BLaER1 treated with 17β-estradiol and CSF1 and Interleukin-3, amounts not matched to agents 10 nM and 100 nM (cell line): ENCODE data around the gene C6.
"Not testable (repeated sequence)": the region's sequence is repeated elsewhere in the genome, so short reads cannot be mapped to it uniquely, and the experiment has no call there.

Source experiments
- H3K27ac ChIP-seq, 11 experiments: shearing (Covaris generic); formaldehyde crosslinking; 2 replicates each; pipeline ENCODE4 v1.8.1; 2022
- H3K27me3 ChIP-seq, 11 experiments: shearing (Covaris generic); formaldehyde crosslinking; 2 replicates each; pipeline ENCODE4 v1.8.1; 2022
- H3K36me3 ChIP-seq, 11 experiments: shearing (Covaris generic); formaldehyde crosslinking; 2 replicates each; pipeline ENCODE4 v1.8.1; 2022
- H3K4me1 ChIP-seq, 10 experiments: shearing (Covaris generic); formaldehyde crosslinking; 2 replicates each; pipeline ENCODE4 v1.8.1; 2022
- H3K4me2 ChIP-seq, 11 experiments: shearing (Covaris generic); formaldehyde crosslinking; 2 replicates each; pipeline ENCODE4 v1.8.1; 2022
- H3K4me3 ChIP-seq, 10 experiments: shearing (Covaris generic); formaldehyde crosslinking; 2 replicates each; pipeline ENCODE4 v1.8.1; 2022
- H3K9ac ChIP-seq, 11 experiments: shearing (Covaris generic); formaldehyde crosslinking; 2 replicates each; pipeline ENCODE4 v1.8.1; 2022
- H3K9me3 ChIP-seq, 11 experiments: shearing (Covaris generic); formaldehyde crosslinking; replicated peaks in 1 of 11; 2 replicates each; pipeline ENCODE4 v1.8.1; 2022
- H4K20me1 ChIP-seq, 11 experiments: shearing (Covaris generic); formaldehyde crosslinking; 2 replicates each; pipeline ENCODE4 v1.8.1; 2022
- Cebpa-rat ChIP-seq, 11 experiments: shearing (Covaris generic); IDR thresholded peaks; 2 replicates each; pipeline ENCODE4 v1.8.1; 2022

The C6 gene

DNA sequence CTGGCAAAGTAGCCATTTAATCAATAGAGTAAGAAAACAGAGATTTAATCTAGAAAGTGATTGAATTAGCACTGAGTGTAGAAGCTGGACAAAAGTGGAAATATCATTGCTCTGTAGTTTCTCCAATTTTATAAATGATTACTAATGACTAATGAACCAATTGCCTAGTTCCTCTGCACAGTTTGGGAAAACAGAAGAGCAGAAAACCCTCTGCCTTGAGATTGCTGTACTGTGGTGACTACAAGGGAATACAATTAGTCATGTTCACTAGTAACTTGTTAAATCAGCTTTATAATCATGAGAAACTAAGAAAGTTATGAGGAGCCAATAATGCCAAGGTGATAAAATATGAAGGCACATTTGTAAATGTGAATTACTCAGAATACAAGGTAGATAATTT lies 21.1 kb upstream of the C6 start:
- Histone ChIP-seq H3K27me3 (no peaks in the 10 kb centered on the region), H3K27ac (no peak overlapping the region), H3K9ac (no peak overlapping the region), H3K4me1 (no peaks in the 10 kb centered on the region), H4K20me1 (no peaks in the 10 kb centered on the region), H3K4me2 (no peak overlapping the region), H3K36me3 (no peaks in the 10 kb centered on the region), H3K4me3 (no peak overlapping the region), H3K9me3 (peaks cover 10 to 25% (median 14%) of the 10 kb centered on the region in 11 experiments; a peak in 21 of 22 replicates)
- TF ChIP-seq Cebpa-rat (IDR thresholded peaks at IDR 0.05): no peak

DNA sequence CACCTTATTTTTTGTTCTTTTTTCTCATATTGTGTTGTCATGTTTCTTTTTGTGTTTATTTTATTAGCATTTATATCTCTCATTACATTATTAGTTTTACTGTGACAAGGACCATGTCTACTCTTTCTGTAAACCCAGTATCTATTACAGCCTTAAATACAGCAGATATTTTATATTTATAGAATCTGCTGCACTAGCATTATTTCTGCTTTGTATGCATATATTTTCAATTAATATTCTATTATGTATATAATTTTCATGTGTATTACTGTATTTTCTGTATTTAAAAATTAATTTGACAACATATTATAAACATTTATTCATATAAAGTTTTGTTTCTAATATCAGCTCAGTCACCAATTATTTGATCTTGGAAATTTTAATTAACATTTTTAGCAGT lies 19.5 kb upstream of the C6 start:
- Histone ChIP-seq H3K4me1 (no peaks in the 10 kb centered on the region), H3K27ac (no peak overlapping the region), H3K36me3 (no peaks in the 10 kb centered on the region), H3K9me3 (peaks cover 10 to 29% (median 14%) of the 10 kb centered on the region in 11 experiments; a peak in 21 of 22 replicates), H3K9ac (no peak overlapping the region), H3K27me3 (no peaks in the 10 kb centered on the region), H4K20me1 (no peaks in the 10 kb centered on the region), H3K4me2 (no peak overlapping the region), H3K4me3 (no peak overlapping the region)
- no peak for TF ChIP-seq Cebpa-rat (IDR thresholded peaks at IDR 0.05)

DNA sequence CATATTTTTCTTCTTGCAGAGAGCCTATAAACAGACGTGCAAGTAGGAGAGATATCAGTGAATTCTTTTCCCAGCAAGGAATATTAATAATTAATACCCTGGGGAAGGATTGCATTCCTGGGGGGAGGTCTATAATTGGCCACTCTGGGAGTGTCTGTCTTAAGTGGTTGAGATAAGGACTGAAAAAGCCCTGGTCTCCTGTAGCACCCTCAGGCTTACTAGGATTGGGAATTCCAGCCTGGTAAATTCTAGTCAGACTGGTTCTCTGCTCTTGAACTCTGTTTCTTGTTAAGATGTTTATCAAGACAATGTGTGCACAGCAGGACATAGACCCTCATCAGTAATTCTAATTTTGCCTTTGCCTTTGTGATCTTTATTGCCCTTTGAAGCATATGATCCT lies 16.9 kb upstream of the C6 start:
- not testable (repeated sequence) for H3K27me3 ChIP-seq, H3K4me1 ChIP-seq, H3K4me2 ChIP-seq, H3K4me3 ChIP-seq, H3K9ac ChIP-seq, H3K36me3 ChIP-seq, H3K27ac ChIP-seq, H4K20me1 ChIP-seq
- peaks cover 10 to 29% (median 14%) of the 10 kb centered on the region in 11 experiments; a peak in 21 of 22 replicates for H3K9me3 ChIP-seq

DNA sequence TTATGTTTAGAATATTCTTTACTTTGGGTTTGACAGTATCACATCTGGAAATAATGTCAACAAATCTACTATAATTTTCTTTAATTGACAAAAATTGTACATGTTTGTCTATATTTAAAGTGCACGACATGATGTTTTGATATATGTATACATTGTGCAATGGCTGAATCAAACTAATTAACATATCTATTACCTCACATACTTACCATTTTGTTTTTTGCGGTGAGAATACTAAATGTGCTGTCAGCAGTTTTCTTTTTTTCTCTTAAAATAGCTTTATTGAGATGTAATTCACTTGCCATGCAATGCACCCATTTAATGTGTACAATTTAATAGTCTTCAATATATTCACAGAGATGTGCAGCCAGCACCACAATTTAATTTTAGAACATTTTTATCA lies 10.6 kb upstream of the C6 start:
- no peaks in the 10 kb centered on the region; a peak in 1 of 22 replicates for H3K9me3 ChIP-seq
- H3K27ac ChIP-seq: no peak overlapping the region
- no peak overlapping the region for H3K4me3 ChIP-seq
- no peaks in the 10 kb centered on the region for H3K27me3 ChIP-seq
- H3K9ac ChIP-seq: no peak overlapping the region
- no peak for TF ChIP-seq Cebpa-rat (IDR thresholded peaks at IDR 0.05)
- H3K36me3 ChIP-seq: no peaks in the 10 kb centered on the region
- no peaks in the 10 kb centered on the region for H3K4me1 ChIP-seq
- H3K4me2 ChIP-seq: no peak overlapping the region
- H4K20me1 ChIP-seq: no peaks in the 10 kb centered on the region

DNA sequence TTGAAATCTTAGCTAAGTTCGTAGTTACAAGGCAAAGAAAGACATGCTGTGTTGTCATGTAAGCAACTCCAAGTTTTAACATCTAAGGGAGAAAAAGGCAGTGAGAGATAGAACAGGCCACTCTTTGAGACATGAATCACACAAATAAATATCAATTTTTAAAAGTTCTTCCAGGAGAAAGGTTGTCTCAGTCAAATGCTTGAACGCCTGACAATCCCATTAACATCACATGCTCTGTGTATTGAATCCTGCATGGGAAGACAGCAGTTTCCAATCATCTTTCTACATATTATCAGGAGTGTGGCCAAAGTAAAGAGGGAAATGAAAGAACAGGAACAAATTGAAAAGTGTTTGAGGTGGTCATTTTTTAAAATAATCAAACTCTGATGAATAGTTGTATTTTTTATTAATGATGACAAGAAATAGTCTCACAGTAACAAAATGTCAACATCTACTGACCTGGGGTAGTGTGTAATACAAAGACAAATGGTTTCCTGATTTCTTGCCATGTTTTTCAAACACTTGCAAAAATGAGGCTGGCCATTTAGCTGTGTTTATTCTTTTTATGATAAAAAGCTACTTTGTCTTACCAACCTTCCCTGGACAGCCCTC lies 6.4 kb upstream of the C6 start:
- Histone ChIP-seq H3K4me3 (no peak overlapping the region), H3K4me2 (no peak overlapping the region), H3K27me3 (no peaks in the 10 kb centered on the region), H3K4me1 (no peaks in the 10 kb centered on the region), H4K20me1 (no peaks in the 10 kb centered on the region), H3K36me3 (no peaks in the 10 kb centered on the region), H3K27ac (no peak overlapping the region), H3K9ac (no peak overlapping the region), H3K9me3 (no peaks in the 10 kb centered on the region)
- no peak for TF ChIP-seq Cebpa-rat (IDR thresholded peaks at IDR 0.05)

DNA sequence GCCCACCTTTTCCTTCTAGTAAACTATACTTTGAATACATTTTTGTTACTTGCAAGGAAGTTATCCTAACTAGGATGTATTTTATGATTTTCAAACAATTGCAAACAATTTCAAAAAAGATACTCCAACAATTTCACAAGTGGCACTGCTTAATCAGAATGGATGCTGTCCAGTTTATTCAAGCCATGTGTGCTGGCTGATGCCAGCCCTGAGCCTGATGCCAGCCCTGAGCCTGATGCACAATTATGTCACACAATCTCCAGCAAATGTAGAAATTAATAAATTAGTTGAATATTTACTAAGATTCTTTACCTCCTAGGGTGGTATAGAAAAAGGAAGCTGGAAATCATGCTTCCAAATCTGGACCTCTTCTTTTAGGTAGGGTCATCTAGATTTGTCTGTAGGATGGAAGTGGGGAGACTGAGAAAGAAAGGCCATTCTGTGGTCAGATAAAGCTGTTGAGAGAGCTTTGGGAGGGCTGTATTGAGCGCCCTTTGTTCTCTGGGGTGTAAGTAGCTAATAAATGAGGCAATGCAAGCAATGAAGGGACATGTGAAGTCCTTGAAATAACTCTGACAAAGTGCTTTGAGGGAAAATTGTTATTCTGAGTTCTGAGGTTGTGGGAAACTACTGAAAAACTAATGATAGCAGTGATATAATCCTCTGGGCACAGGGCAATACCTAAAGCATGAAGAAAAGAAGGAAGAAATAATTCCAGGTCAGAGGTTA lies 5.8 kb upstream of the C6 start:
- Histone ChIP-seq H3K4me2 (no peak overlapping the region), H4K20me1 (no peaks in the 10 kb centered on the region), H3K4me1 (no peaks in the 10 kb centered on the region), H3K9ac (no peak overlapping the region), H3K27ac (no peak overlapping the region), H3K27me3 (no peaks in the 10 kb centered on the region), H3K36me3 (no peaks in the 10 kb centered on the region), H3K4me3 (no peak overlapping the region), H3K9me3 (no peaks in the 10 kb centered on the region)
- no peak for TF ChIP-seq Cebpa-rat (IDR thresholded peaks at IDR 0.05)

DNA sequence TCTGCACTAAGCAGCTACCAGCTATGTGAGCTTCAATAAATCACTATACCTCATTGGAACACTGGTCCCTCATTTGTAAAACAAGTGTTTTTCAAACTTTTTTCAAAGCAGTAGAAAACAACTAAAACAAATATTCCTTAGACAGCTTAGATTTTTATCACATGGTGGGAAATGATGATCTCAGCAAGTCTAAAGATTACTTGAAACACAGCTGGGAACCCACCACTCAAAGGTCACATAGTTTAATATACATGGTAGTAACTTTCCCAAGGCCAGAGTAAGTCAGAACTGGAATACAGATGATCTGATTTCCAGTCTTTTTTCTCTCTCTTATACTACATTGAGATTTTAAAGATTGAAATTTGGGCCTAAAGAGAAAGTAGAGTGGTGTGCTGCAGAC lies 850 bp upstream of the C6 start:
- no peak for TF ChIP-seq Cebpa-rat (IDR thresholded peaks at IDR 0.05)
- H3K4me3 ChIP-seq: no peak overlapping the region
- H3K4me1 ChIP-seq: no peaks in the 10 kb centered on the region
- H4K20me1 ChIP-seq: no peaks in the 10 kb centered on the region
- H3K27ac ChIP-seq: no peak overlapping the region
- no peaks in the 10 kb centered on the region for H3K27me3 ChIP-seq
- H3K36me3 ChIP-seq: no peaks in the 10 kb centered on the region
- H3K9me3 ChIP-seq: no peaks in the 10 kb centered on the region
- no peak overlapping the region for H3K9ac ChIP-seq
- no peak overlapping the region for H3K4me2 ChIP-seq

DNA sequence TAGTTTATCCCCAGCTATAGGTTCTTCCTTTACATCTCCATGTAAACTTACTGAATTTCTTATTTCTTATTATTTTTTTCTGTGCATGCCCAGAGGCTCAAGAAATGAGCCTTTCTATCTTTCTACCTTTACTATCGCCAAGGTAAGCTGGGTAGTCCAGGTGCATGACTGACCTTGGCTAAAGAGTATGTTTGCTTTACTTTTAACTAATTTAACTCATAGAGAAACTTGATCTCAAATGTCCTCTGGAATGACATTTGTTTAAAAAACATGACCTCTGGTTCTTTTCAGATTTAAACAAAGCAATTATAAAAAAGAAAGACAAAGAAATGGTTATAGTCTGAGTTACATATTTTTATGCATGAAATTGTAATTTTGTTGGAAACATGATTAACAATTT lies 397 bp downstream of the C6 start:
- H3K27ac ChIP-seq: no peak overlapping the region
- no peaks in the 10 kb centered on the region for H3K27me3 ChIP-seq
- TF ChIP-seq Cebpa-rat (IDR thresholded peaks at IDR 0.05): no peak
- H3K9me3 ChIP-seq: no peaks in the 10 kb centered on the region
- H4K20me1 ChIP-seq: no peaks in the 10 kb centered on the region
- H3K9ac ChIP-seq: no peak overlapping the region
- H3K36me3 ChIP-seq: no peaks in the 10 kb centered on the region
- no peak overlapping the region for H3K4me2 ChIP-seq
- H3K4me3 ChIP-seq: no peak overlapping the region
- no peaks in the 10 kb centered on the region for H3K4me1 ChIP-seq

DNA sequence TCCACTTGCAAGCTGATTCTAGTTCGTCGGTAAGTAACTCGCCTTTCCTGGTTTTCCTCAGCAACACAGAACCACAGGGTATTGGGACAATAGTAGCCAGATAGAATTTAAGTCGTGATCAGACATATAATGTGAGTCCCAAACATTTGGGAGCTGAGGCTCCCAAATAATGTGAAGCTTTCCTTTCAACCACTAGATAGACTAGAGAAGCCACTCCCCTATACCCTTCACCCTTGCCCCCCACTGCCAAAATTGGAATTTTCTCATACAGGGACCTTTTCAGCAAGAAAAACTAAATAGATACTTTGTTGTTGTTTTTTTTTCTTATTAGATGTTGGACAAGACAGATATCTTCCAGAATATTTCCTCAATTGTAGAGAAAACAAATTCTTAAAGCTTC lies 1.9 kb downstream of the C6 start:
- no peaks in the 10 kb centered on the region for H4K20me1 ChIP-seq
- H3K9ac ChIP-seq: no peak overlapping the region
- TF ChIP-seq Cebpa-rat (IDR thresholded peaks at IDR 0.05): no peak
- no peaks in the 10 kb centered on the region for H3K4me1 ChIP-seq
- H3K27me3 ChIP-seq: no peaks in the 10 kb centered on the region
- H3K9me3 ChIP-seq: no peaks in the 10 kb centered on the region
- no peaks in the 10 kb centered on the region for H3K36me3 ChIP-seq
- H3K4me2 ChIP-seq: no peak overlapping the region
- no peak overlapping the region for H3K27ac ChIP-seq
- no peak overlapping the region for H3K4me3 ChIP-seq

DNA sequence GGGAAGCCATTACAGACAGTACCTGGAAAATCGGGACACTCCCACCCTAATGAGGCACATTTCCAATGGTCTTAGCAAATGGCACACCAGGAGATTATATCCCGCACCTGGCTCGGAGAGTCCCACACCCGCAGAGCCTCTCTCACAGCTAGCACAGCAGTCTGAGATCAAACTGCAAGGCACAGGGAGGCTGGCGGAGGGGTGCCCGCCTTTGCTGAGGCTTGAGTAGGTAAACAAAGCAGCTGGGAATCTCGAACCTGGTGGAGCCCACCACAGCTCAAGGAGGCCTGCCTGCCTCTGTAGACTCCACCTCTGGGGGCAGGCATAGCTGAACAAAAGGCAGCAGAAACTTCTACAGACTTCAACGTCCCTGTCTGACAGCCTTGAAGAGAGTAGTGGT lies 7.9 kb downstream of the C6 start:
- H3K27ac ChIP-seq, H3K4me3 ChIP-seq, H3K27me3 ChIP-seq, H3K9me3 ChIP-seq, H3K4me1 ChIP-seq, H4K20me1 ChIP-seq, H3K36me3 ChIP-seq, H3K4me2 ChIP-seq, H3K9ac ChIP-seq: not testable (repeated sequence)
